Left renal pelvis (tissue), 4 donors: ENCODE measurements around the gene MRPL14. TPM values are rescaled to one million over a fixed set of nuclear protein-coding genes. Genes with fewer than 3 reads are reported as not detected.

Experiments used
- DNase-seq, 4 donors: peaks; one replicate each; pipeline ENCODE4 v3.0.0-alpha.2; 2013; ENCODE audit warnings: low read depth in 4 of 4, low spot score in 3 of 4
- polyA plus RNA-seq, 4 donors: library from polyadenylated mRNA; unstranded; fragments of 120-200 nt; gene quantifications; one replicate each; pipeline ENCODE4 v1.2.1, GENCODE V29; 2013; ENCODE audit not compliant: insufficient read length in 4 of 4

MRPL14 gene
- polyA plus RNA-seq, 4 donors, result 37.0 to 44.0 (median 38.1) TPM

DNA sequence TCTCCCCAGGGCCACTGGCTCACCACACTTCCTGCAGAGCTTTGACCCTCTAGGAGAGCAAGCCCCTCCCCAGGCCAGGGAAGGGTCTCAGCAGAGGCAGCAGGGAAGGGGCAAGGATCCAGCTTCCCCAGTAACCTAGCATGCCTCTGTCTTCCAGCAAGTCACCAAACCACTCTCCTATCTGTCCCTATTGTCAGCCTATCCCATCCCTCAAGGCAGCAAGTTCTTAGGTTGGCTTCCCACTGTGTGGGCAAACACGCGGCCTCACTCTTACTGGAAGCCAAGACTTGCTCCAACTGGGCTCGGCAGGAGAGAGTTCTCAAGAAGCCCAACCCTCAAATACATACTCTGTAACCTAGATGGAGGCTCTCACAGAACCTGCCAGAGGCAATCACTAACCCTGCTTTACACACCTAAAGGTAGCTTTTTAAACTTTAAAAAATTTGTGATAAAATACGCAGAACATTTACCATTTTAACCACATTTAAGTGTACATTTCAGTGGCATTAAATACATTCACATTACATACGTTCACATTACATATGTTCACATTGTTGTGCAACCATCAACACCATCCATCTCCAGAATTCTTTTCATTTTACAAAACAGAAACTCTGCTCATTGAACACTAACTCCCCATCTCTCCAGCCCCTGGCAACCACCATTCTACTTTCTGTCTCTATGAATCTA, 58.5 kb downstream of the MRPL14 start:
- no peak for DNase-seq

DNA sequence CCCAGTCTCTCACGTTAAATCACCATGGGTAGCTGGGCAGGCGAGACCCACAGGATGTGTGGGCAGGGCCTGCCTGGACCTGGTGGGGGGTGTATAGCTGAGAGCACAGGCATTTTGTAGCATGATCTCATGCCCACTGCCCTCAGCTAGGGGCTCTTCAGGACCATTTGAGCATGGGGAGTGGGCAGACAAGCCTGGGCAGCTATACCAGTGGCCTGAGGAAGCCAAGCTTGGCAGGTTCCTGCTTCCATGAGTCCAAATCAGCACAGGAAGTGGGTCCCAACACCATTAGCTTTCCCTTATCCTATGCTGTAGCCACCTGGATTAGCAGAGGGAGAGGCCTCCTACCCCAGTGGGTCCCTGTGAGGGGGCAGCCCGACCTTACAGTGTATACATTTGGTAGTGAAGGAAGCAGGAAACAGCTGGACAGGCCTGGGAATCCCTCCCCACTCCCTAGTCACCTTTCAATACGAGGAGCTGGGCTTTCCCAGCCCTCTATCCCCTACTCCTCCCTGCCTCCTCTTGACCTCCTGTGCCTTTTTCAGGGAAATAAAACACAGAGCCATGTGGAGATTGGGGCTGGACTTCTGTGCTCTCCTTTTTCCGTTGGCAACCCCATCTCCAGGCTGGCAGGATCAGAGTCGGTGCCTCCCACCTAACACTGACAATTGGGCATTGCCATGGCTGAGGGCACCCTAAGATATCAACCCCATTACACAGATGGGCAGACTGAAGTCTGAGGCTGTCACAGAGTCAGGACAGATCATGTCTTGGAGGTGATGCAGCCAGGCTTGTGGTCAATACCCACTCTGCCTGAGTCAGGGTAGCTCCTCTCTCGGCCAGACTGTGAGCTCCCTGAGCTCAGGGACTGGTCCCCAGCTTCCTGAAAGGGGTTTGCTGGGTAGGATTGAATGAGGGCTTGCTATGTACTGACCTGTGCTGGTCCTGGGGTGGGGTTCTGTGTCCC, 59.8 kb downstream of the MRPL14 start:
- no peak for DNase-seq

DNA sequence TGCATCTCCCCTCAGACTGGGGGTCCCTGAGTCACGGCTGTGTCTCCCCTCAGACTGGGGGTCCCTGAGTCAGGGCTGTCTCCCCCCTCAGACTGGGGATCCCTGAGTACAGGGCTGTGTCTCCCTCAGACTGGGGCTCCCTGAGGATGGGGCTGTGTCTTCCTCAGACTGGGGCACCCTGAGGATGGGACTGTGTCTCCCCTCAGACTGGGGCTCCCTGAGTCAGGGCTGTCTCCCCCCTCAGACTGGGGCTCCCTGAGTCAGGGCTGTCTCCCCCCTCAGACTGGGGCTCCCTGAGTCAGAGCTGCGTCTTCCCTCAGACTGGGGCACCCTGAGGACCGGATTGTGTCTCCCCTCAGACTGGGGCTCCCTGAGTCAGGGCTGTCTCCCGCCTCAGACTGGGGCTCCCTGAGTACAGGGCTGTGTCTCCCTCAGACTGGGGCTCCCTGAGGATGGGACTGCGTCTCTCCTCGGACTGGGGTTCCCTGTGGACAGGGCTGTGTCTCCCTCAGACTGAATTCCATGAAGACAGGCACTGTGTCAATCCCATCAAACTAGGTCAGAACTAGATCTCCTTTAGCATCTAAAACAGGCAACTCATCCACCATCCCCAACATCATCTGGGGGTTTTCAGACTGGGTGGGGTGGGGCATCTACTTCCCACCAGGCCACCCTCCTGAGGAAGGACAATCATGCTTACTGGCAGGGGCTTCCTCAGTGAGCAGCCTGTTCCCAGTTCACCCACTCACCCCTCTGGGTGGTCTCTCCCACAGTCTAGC, 60.7 kb downstream of the MRPL14 start:
- no peak for DNase-seq

DNA sequence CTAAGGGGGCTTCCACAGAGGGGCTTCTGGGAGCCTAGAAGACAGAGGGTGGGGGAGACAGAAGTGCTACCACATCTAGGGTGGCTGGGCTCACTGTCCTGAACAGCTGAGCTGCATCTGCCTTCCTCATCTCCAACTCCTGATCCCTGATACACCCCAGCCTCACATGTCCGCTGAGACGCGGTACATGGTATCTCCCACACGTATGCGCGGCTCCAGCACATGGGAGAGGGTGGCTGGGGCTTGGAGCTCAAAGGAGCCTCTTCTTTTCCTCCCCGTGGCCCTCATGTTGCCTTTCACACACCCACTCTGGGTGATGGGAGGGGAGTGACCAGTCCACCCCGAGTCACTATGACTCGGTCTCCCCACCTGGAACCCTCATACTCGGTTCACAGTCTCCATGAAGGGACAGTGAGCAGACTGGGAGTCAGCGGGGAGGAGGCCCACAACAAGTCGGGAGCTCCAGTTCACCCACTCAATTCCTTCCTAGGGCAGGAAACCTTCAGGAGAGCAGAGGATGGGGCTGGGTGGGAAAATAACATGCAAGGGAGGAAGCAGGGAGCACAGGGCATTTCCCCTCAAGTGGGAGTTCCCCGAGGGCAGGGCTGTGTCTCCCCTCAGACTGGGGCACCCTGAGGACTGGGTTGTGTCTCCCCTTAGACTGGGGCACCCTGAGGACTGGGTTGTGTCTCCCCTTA, 61.7 kb downstream of the MRPL14 start:
- no peak for DNase-seq

DNA sequence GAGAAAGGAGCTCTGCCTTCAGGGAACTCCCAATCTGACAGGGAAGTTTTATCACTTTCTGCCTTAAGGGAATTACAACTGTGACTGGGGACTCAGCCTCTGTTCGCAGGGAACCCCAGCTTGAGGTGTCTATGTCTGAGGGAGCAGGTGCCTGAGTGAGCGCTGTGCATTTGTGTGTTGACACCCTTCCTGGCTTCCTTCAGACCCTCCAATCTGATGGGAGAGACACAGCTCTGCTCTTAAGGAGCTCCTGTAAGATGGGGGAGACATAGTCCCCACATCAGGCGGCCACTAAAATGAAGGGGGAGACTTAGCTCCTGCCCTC, 62.3 kb downstream of the MRPL14 start:
- DNase-seq, result no peak

DNA sequence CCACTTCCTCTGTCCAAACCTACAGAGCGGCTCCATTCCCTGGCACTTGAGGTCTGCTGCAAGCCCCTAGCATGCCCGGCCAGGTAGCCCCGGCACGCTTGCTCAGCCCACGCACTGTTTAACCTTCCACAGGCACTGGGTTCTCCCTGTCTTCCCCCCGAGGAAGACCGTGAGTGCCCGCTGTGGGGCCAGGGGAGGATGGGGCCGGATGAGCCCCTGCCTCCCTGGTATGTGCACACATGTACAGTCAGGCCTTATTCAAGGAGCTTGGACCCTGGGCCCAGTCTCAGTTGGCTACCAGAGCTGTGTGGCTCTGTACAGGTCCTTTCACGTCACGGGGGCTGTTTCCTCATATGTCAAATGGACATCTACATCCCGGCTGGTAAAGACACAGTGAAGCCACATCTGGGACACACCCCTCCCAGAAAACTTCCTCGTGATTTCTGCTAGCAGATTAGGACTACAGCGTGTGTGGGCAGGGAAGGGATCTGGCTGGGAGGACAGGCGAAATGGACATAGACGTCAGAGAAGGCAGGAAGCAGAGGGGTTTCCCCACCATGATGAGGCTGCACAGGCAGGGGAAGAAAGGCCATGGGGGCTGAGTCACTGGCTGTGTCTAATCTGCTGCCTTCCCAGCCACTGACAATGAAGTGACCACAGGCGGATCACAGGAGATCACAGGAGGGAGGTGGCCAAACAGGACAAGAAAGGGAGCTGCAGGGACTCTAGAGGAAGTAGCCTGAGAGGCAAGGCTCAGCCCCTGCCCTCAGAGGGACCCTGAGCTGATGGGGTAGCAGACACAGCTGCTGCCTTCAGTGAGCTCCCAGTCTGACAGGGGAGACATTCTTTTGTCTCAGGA, 62.9 kb downstream of the MRPL14 start:
- DNase-seq, result no peak

DNA sequence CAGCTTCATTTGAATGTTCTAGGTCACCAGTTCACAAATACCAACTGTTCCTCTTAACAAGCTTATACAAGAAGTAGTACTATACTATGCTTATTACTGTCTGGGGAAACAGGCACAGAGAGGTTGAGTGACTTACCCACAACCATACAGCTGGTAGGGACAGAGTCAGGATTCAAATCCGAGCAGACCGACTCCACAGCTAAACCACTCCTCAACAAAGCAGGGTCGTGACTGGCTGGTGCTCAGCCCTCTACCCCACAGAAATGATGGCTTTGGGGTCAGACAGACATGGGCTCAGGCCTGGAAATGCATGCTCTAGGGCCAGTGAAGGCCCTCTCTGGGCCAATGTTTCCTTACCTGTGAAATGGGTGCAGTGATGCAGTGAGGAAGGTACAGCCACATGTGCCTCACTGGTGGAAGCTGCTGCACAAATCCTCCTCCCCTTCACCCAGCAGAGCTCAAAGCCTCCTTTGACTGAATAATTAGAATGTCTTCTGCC, 63.6 kb downstream of the MRPL14 start:
- no peak for DNase-seq

Other genes starting within 250 kb of the MRPL14 start
- gene TMEM63B, start 102 bp upstream of the MRPL14 start, polyA plus RNA-seq, result 10 to 100 TPM; 23.9 to 37.9 (median 31.3) TPM
- under 1 TPM in 3 of 4 donors, not detected in 1; 0.07 to 0.37 (median 0.08) TPM for gene CAPN11, start 31.4 kb upstream of the MRPL14 start, polyA plus RNA-seq
- gene MYMX, start 89.5 kb upstream of the MRPL14 start, polyA plus RNA-seq, result 1 to 10 TPM in 2 of 4 donors, under 1 TPM in 2; 0.33 to 1.2 (median 0.83) TPM
- 10 to 100 TPM; 29.9 to 38.7 (median 34.6) TPM for gene SLC29A1, start 96.1 kb upstream of the MRPL14 start, polyA plus RNA-seq
- 1,000 to 10,000 TPM; 1,104 to 1,369 (median 1,222) TPM for gene HSP90AB1, start 119.6 kb upstream of the MRPL14 start, polyA plus RNA-seq
- gene SLC35B2, start 130.1 kb upstream of the MRPL14 start, polyA plus RNA-seq, result 10 to 100 TPM; 51.5 to 57.5 (median 54.1) TPM
- 10 to 100 TPM in 3 of 4 donors, 1 to 10 TPM in 1; 6.2 to 11.9 (median 10.6) TPM for gene NFKBIE, start 138.1 kb upstream of the MRPL14 start, polyA plus RNA-seq
- gene TMEM151B, start 143.0 kb upstream of the MRPL14 start, polyA plus RNA-seq, result 1 to 10 TPM in 3 of 4 donors, under 1 TPM in 1; 0.62 to 1.5 (median 1.1) TPM
- 10 to 100 TPM; 11.1 to 21.8 (median 14.5) TPM for gene AARS2, start 185.9 kb upstream of the MRPL14 start, polyA plus RNA-seq
- not detected for gene SPATS1, start 215.2 kb upstream of the MRPL14 start, polyA plus RNA-seq